ENCODE data around the gene ESYT3. TPM values are rescaled to one million over a fixed set of nuclear protein-coding genes. Genes with fewer than 3 reads are reported as not detected.

The ESYT3 gene
- total and polyA plus RNA-seq, 4 donors: under 0.01 to 0.07 (median 0.05) TPM

DNA sequence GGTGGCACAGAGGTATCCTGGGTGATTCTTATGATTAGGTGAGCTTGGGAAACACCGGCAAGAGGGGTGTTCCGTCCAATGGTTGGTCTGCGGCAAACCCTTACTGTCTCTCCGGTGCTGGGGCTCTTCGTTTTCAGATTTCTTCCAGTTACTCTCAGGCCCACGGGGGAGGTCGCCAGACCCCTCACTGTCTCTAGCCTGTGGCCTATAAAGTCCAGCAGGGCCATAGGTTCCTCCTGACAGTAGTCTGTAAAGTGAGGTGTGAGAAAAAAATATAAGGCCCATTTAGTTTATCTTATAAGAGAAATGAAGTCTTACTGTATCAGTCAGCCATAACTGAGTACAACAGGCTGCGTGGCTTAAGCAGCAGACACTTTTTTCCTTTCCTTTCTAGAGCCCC, 1.4 kb downstream of the ESYT3 start:
- Histone ChIP-seq H3K9me3 (ENCODE audit: control insufficient read depth in 4 of 4, low read length in 3 of 4) (no peaks in the 10 kb centered on the region), H3K27me3 (ENCODE audit: control insufficient read depth in 4 of 4, insufficient read depth in 4 of 4, low read length in 3 of 4) (peaks cover 0 to 4% (median 2%) of the 10 kb centered on the region in 4 donors), H3K4me1 (ENCODE audit: control insufficient read depth in 4 of 4, insufficient read depth in 4 of 4, low read length in 3 of 4) (peaks cover 8 to 20% (median 14%) of the 10 kb centered on the region in 4 donors), H3K27ac (ENCODE audit: low read depth in 1 of 2, low read length in 2 of 2) (no peak overlapping the region), H3K36me3 (ENCODE audit: control insufficient read depth in 4 of 4, insufficient read depth in 3 of 4, low read depth in 1 of 4, low read length in 3 of 4) (no peaks in the 10 kb centered on the region), H3K4me3 (ENCODE audit: low read depth in 1 of 3, low read length in 3 of 3) (no peak overlapping the region), H3K9ac (ENCODE audit: low read depth in 1 of 2, low read length in 2 of 2) (no peak overlapping the region)
- 84% methylated on average over 8 of the region's 8 CpGs for WGBS
- no peak for DNase-seq (ENCODE audit: low spot score)
- TF ChIP-seq, protein P1, sequence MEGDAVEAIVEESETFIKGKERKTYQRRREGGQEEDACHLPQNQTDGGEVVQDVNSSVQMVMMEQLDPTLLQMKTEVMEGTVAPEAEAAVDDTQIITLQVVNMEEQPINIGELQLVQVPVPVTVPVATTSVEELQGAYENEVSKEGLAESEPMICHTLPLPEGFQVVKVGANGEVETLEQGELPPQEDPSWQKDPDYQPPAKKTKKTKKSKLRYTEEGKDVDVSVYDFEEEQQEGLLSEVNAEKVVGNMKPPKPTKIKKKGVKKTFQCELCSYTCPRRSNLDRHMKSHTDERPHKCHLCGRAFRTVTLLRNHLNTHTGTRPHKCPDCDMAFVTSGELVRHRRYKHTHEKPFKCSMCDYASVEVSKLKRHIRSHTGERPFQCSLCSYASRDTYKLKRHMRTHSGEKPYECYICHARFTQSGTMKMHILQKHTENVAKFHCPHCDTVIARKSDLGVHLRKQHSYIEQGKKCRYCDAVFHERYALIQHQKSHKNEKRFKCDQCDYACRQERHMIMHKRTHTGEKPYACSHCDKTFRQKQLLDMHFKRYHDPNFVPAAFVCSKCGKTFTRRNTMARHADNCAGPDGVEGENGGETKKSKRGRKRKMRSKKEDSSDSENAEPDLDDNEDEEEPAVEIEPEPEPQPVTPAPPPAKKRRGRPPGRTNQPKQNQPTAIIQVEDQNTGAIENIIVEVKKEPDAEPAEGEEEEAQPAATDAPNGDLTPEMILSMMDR (IDR thresholded peaks at IDR 0.05; ENCODE audit: low read depth, low read length, missing input control): no peak
- TF ChIP-seq GABPA (IDR thresholded peaks at IDR 0.05 in 1 of 2, conservative IDR thresholded peaks at IDR 0.05 in 1 of 2): no peak
- no peak for TF ChIP-seq TAF1 (conservative IDR thresholded peaks at IDR 0.05)
- TF ChIP-seq JUND (IDR thresholded peaks at IDR 0.05): no peak
- no peak for TF ChIP-seq RXRA (IDR thresholded peaks at IDR 0.05)
- TF ChIP-seq, protein P2, sequence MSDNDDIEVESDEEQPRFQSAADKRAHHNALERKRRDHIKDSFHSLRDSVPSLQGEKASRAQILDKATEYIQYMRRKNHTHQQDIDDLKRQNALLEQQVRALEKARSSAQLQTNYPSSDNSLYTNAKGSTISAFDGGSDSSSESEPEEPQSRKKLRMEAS (IDR thresholded peaks at IDR 0.05): no peak
- TF ChIP-seq SP1 (IDR thresholded peaks at IDR 0.05): no peak
- no peak for TF ChIP-seq FOXA1 (IDR thresholded peaks at IDR 0.05)
- TF ChIP-seq NR2F2 (IDR thresholded peaks at IDR 0.05): no peak
- TF ChIP-seq HNF4A (conservative IDR thresholded peaks at IDR 0.05): no peak
- TF ChIP-seq, protein P3, sequence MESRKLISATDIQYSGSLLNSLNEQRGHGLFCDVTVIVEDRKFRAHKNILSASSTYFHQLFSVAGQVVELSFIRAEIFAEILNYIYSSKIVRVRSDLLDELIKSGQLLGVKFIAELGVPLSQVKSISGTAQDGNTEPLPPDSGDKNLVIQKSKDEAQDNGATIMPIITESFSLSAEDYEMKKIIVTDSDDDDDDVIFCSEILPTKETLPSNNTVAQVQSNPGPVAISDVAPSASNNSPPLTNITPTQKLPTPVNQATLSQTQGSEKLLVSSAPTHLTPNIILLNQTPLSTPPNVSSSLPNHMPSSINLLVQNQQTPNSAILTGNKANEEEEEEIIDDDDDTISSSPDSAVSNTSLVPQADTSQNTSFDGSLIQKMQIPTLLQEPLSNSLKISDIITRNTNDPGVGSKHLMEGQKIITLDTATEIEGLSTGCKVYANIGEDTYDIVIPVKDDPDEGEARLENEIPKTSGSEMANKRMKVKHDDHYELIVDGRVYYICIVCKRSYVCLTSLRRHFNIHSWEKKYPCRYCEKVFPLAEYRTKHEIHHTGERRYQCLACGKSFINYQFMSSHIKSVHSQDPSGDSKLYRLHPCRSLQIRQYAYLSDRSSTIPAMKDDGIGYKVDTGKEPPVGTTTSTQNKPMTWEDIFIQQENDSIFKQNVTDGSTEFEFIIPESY (IDR thresholded peaks at IDR 0.05): no peak
- TF ChIP-seq FOXA2 (IDR thresholded peaks at IDR 0.05): no peak
- no peak for TF ChIP-seq YY1 (IDR thresholded peaks at IDR 0.05)
- TF ChIP-seq, protein P4, sequence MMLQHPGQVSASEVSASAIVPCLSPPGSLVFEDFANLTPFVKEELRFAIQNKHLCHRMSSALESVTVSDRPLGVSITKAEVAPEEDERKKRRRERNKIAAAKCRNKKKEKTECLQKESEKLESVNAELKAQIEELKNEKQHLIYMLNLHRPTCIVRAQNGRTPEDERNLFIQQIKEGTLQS (IDR thresholded peaks at IDR 0.05): no peak
- TF ChIP-seq EGR1 (IDR thresholded peaks at IDR 0.05; ENCODE audit: low read depth in 2 of 2): no peak
- TF ChIP-seq, protein P5, sequence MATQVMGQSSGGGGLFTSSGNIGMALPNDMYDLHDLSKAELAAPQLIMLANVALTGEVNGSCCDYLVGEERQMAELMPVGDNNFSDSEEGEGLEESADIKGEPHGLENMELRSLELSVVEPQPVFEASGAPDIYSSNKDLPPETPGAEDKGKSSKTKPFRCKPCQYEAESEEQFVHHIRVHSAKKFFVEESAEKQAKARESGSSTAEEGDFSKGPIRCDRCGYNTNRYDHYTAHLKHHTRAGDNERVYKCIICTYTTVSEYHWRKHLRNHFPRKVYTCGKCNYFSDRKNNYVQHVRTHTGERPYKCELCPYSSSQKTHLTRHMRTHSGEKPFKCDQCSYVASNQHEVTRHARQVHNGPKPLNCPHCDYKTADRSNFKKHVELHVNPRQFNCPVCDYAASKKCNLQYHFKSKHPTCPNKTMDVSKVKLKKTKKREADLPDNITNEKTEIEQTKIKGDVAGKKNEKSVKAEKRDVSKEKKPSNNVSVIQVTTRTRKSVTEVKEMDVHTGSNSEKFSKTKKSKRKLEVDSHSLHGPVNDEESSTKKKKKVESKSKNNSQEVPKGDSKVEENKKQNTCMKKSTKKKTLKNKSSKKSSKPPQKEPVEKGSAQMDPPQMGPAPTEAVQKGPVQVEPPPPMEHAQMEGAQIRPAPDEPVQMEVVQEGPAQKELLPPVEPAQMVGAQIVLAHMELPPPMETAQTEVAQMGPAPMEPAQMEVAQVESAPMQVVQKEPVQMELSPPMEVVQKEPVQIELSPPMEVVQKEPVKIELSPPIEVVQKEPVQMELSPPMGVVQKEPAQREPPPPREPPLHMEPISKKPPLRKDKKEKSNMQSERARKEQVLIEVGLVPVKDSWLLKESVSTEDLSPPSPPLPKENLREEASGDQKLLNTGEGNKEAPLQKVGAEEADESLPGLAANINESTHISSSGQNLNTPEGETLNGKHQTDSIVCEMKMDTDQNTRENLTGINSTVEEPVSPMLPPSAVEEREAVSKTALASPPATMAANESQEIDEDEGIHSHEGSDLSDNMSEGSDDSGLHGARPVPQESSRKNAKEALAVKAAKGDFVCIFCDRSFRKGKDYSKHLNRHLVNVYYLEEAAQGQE (IDR thresholded peaks at IDR 0.05): no peak
- no peak for TF ChIP-seq RAD21 (IDR thresholded peaks at IDR 0.05)
- no peak for TF ChIP-seq HNF4G (IDR thresholded peaks at IDR 0.05)

Data from liver (tissue), 9 donors.